Motor neuron (in vitro differentiated cells): ENCODE data around the gene UBXN6. TPM values are rescaled to one million over a fixed set of nuclear protein-coding genes. Genes with fewer than 3 reads are reported as not detected.

Experiments
- ATAC-seq, 8 experiments: fragments of 200-7000 bp; cut with Tn5 transposase; replicated peaks in 6 of 8; 2 replicates each; pipeline ENCODE4 v1.8.0; 2021; ENCODE audit warnings: mild to moderate bottlenecking in 8 of 8, moderate library complexity in 8 of 8
- H3K27ac ChIP-seq, 2 donors: fragments of 250-450 bp; sonication (Bioruptor Pico); 2 replicates each; pipeline ENCODE4 v1.9.0; 2021; ENCODE audit warnings: antibody characterized with exemption in 2 of 2, mild to moderate bottlenecking in 2 of 2, moderate library complexity in 1 of 2
- H3K4me1 ChIP-seq, 2 donors: fragments of 250-450 bp; sonication (Bioruptor Pico); replicated peaks in 1 of 2; 2 replicates each; pipeline ENCODE4 v1.6.1; 2021; ENCODE audit warnings: antibody characterized with exemption in 2 of 2, mild to moderate bottlenecking in 2 of 2, moderate library complexity in 1 of 2
- H3K4me3 ChIP-seq, 5 donors: fragments of 250-450 bp; sonication (Bioruptor Pico); 2 replicates each; pipeline ENCODE4 v1.9.0; 2021; ENCODE audit warnings: antibody characterized with exemption in 5 of 5, mild to moderate bottlenecking in 5 of 5, moderate library complexity in 4 of 5
- WGBS, 10 experiments: fragments of 450-650 bp; shearing (Covaris generic); methylation state at CpG; one replicate each; pipeline ENCODE4 v1.0.0; 2022; 5-methylcytosine and 5-hydroxymethylcytosine counted together
- in situ Hi-C, 9 experiments: fragments of 400-800 bp; cut with MboI; loops; one replicate each; pipeline ENCODE4 v1.15.0; 2021; ENCODE audit warnings: low sequenced_read_pairs in 9 of 9, low pct_unique_long_range_greater_than_20kb in 2 of 9; ENCODE audit not compliant: unreplicated experiment in 9 of 9
- total RNA-seq, 8 experiments: library from RNA; unstranded; fragments of 300-600 nt; gene quantifications; 2 replicates each; pipeline versions ENCODE4 v1.2.3 to v1.2.4, GENCODE V29; 2022

UBXN6 gene
- total RNA-seq, 8 experiments from 2014 or later: 56.8 to 93.5 (median 74.0) TPM

DNA sequence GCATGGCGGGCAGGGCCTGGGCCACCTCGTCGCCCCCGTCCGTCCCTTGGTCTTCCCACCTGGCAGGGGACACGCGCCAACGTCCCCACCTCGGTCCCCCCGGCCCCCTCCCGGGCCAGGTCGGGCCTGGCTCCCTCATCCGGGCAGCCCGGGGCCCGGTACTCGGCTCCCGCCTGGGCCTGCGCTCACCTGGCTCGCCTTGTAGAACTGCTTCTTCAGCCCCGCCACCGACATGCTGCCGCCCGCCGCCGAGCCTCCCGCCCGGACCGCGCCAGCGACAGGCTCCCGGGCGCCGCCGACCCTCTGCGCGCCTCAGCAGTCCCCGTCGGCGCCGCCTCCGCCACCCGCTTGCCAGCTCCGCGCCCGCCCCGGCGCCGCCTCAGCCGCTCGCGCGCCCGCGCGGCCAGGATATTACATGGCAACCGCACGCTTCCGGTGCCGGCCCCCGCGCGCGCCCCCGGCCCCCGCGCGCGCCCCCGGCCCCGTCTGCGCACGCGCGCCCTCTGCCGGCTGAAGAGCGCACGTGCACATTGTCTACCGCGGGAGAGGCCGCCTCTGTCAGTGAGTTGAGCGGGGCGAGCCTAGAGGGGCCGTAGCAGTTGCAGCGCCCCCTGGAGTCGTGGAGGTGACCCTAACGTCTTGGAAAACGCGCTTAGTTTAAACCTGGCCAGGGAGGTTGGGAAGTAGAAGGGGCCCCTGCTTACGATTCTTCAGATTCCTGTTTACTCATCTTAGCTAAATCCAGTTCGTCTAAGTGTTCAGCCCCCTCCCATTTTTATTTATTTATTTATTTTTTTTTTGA is 57.3 kb downstream of the UBXN6 start, which contains the start of gene SH3GL1:
SH3GL1 (minus strand) TSS at position 413 of the 802 bp plus-strand sequence; CDS start at position 234, 179 bp downstream.
- WGBS, 10 experiments: 0% methylated on average over 1 to 12 of the region's 90 CpGs; no CpG with 5 or more reads in 5 of the 10 experiments
- peak within 1 kb of the TSS; percentile 55 to 97 (median 85) for H3K4me3 ChIP-seq
- peaks cover 3 to 7% of the 10 kb centered on the region in 2 donors for H3K4me1 ChIP-seq
- ATAC-seq: peak; percentile 48 to 72 (median 68)
- H3K27ac ChIP-seq: peak within 1 kb of the TSS; percentile 70 to 87
- in situ Hi-C loops: no loop called here

- Histone ChIP-seq H3K27ac (peak overlapping the region; percentile 70 to 87), H3K4me3 (peak overlapping the region; percentile 55 to 97 (median 85)), H3K4me1 (peaks cover 8 to 11% of the 10 kb centered on the region in 2 donors)
- WGBS, 10 experiments: 0% methylated on average over 2 to 5 of the region's 12 CpGs; no CpG with 5 or more reads in 8 of the 10 experiments
- in situ Hi-C loops: no loop called here
- ATAC-seq: peak; percentile 3 to 21 (median 11)
Measured at GRCh38 chr19:4399812-4400134, 57.8 kb downstream of the UBXN6 start.

GRCh38 chr19:4396949-4397783 is 60.4 kb downstream of the UBXN6 start:
- no peak overlapping the region for H3K4me3 ChIP-seq
- peaks cover 25 to 29% of the 10 kb centered on the region in 2 donors for H3K4me1 ChIP-seq
- ATAC-seq: peak in 1 of 8 experiments; percentile 9
- H3K27ac ChIP-seq: peak overlapping the region in 1 of 2 donors; percentile 38
- 33 to 92% (median 83%) methylated on average over 1 to 12 of the region's 15 CpGs for WGBS, 10 experiments
- in situ Hi-C loops: no loop called here

Other genes starting within 250 kb of the UBXN6 start
- 10 to 100 TPM in 1 of 8 experiments, under 1 TPM in 3, not detected in 4; 0.17 to 11.9 (median 0.83) TPM for gene EBI3, start 228.3 kb downstream of the UBXN6 start, total RNA-seq
- gene YJU2, start 210.7 kb downstream of the UBXN6 start, total RNA-seq: 10 to 100 TPM; 12.0 to 26.1 (median 17.4) TPM
- gene SHD, start 178.5 kb downstream of the UBXN6 start, total RNA-seq: 10 to 100 TPM in 4 of 8 experiments, 1 to 10 TPM in 1, under 1 TPM in 2, not detected in 1; 0.21 to 52.7 (median 28.5) TPM
- 1 to 10 TPM in 1 of 8 experiments, under 1 TPM in 4, not detected in 3; 0.29 to 1.2 (median 0.43) TPM for gene TMIGD2, start 155.4 kb downstream of the UBXN6 start, total RNA-seq
- 10 to 100 TPM in 5 of 8 experiments, 1 to 10 TPM in 2, not detected in 1; 5.0 to 43.4 (median 37.2) TPM for gene FSD1, start 153.2 kb downstream of the UBXN6 start, total RNA-seq
- 1 to 10 TPM; 2.2 to 7.5 (median 4.6) TPM for gene STAP2, start 119.0 kb downstream of the UBXN6 start, total RNA-seq
- 10 to 100 TPM in 6 of 8 experiments, 1 to 10 TPM in 2; 4.1 to 20.0 (median 13.2) TPM for gene MPND, start 114.2 kb downstream of the UBXN6 start, total RNA-seq
- gene SH3GL1, start 57.2 kb downstream of the UBXN6 start, total RNA-seq: 10 to 100 TPM; 24.6 to 62.9 (median 40.6) TPM
- gene CHAF1A, start 55.2 kb downstream of the UBXN6 start, total RNA-seq: 10 to 100 TPM in 3 of 8 experiments, 1 to 10 TPM in 5; 2.3 to 36.2 (median 3.1) TPM
- 10 to 100 TPM; 29.2 to 87.0 (median 59.0) TPM for gene HDGFL2, start 14.5 kb upstream of the UBXN6 start, total RNA-seq
- 1 to 10 TPM in 2 of 8 experiments, under 1 TPM in 6; 0.11 to 1.1 (median 0.50) TPM for gene PLIN4, start 60.7 kb upstream of the UBXN6 start, total RNA-seq
- gene PLIN5, start 77.4 kb upstream of the UBXN6 start, total RNA-seq: 1 to 10 TPM in 3 of 8 experiments, under 1 TPM in 5; 0.36 to 2.6 (median 0.64) TPM
- under 1 TPM; 0.07 to 0.63 (median 0.22) TPM for gene LRG1, start 82.2 kb upstream of the UBXN6 start, total RNA-seq
- 10 to 100 TPM in 4 of 8 experiments, 1 to 10 TPM in 3, under 1 TPM in 1; 0.56 to 35.1 (median 13.7) TPM for gene SEMA6B, start 101.9 kb upstream of the UBXN6 start, total RNA-seq
- gene TNFAIP8L1, start 181.7 kb upstream of the UBXN6 start, total RNA-seq: 1 to 10 TPM in 7 of 8 experiments, under 1 TPM in 1; 0.61 to 5.7 (median 2.6) TPM
- 100 to 1,000 TPM in 1 of 8 experiments, 10 to 100 TPM in 7; 46.4 to 111 (median 69.0) TPM for gene MYDGF, start 212.5 kb upstream of the UBXN6 start, total RNA-seq